ENCODE results near the gene ACAT1. TPM values are rescaled to one million over a fixed set of nuclear protein-coding genes. Genes with fewer than 3 reads are reported as not detected.

ACAT1 gene
- total RNA-seq, 1 donor from 2014 or later, result 27.2 TPM

DNA sequence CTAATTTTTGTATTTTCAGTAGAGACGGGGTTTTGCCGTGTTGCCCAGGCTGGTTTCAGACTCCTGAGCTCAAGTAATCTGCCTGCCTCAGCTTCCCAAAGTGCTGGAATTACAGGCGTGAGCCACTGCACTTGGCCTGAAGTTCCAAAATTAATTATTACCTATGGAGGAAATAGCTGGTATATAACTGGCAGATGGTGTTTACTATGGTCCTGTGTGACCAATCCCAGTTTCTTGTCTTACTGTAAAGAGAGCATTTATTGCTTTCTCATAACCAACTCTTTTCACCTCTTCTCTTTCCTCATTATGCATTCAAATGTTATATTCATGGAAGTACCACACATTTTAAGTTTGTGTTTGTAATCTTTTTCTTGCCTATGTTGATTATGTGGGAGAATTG is 24.2 kb upstream of the ACAT1 start:
- TF ChIP-seq, protein P1, sequence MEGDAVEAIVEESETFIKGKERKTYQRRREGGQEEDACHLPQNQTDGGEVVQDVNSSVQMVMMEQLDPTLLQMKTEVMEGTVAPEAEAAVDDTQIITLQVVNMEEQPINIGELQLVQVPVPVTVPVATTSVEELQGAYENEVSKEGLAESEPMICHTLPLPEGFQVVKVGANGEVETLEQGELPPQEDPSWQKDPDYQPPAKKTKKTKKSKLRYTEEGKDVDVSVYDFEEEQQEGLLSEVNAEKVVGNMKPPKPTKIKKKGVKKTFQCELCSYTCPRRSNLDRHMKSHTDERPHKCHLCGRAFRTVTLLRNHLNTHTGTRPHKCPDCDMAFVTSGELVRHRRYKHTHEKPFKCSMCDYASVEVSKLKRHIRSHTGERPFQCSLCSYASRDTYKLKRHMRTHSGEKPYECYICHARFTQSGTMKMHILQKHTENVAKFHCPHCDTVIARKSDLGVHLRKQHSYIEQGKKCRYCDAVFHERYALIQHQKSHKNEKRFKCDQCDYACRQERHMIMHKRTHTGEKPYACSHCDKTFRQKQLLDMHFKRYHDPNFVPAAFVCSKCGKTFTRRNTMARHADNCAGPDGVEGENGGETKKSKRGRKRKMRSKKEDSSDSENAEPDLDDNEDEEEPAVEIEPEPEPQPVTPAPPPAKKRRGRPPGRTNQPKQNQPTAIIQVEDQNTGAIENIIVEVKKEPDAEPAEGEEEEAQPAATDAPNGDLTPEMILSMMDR (IDR thresholded peaks at IDR 0.05; ENCODE audit: unreplicated experiment), result no peak
- H3K27me3 Mint-ChIP-seq (ENCODE audit: low read depth), result no peaks in the 10 kb centered on the region
- DNase-seq (ENCODE audit: low spot score in 2 of 2, unreplicated experiment in 2 of 2), result no peak
- no peaks in the 10 kb centered on the region for H3K9me3 Mint-ChIP-seq
- H3K4me1 Mint-ChIP-seq, result no peaks in the 10 kb centered on the region
- H3K36me3 Mint-ChIP-seq, result peaks cover 33% of the 10 kb centered on the region
- H3K4me3 Mint-ChIP-seq, result no peak overlapping the region
- no peak overlapping the region for H3K27ac Mint-ChIP-seq

DNA sequence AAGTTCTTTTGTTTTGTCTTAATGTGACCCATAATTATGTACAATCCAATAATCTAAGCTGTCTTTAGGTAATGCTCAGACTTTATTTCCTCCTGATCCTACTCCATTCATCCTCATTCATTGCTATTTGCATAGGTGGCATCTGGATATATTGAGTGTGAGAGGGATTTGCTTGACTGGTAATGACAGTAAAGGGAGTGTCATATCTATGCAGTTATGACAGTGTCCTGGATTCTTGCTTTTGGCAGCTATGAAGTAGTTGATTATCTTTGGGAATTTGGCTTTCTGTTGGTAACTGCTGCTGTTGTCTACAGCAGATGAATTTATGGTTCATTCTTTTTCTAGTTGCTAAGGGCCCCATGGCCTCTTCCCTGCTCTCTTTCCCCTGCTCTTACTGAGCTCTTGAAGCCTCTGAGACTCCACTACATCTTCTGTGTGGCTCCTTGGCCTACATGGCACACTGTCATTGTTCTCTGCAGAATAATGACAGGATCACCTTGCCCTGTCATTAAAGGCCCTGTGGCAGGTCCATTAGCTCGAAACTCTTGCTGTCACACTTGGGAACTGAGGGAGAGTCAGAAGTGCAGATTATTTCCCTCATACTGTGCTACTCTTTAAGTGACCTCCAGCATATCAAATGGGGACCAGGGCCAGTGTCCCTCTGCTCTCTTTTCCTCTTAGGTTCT is 20.1 kb upstream of the ACAT1 start:
- H3K36me3 Mint-ChIP-seq, result peaks cover 30% of the 10 kb centered on the region
- DNase-seq (ENCODE audit: low spot score in 2 of 2, unreplicated experiment in 2 of 2), result no peak
- TF ChIP-seq, protein P1 (IDR thresholded peaks at IDR 0.05; ENCODE audit: unreplicated experiment), result no peak
- H3K4me1 Mint-ChIP-seq, result no peaks in the 10 kb centered on the region
- H3K9me3 Mint-ChIP-seq, result no peaks in the 10 kb centered on the region
- H3K4me3 Mint-ChIP-seq, result no peak overlapping the region
- H3K27ac Mint-ChIP-seq, result no peak overlapping the region
- H3K27me3 Mint-ChIP-seq (ENCODE audit: low read depth), result no peaks in the 10 kb centered on the region

DNA sequence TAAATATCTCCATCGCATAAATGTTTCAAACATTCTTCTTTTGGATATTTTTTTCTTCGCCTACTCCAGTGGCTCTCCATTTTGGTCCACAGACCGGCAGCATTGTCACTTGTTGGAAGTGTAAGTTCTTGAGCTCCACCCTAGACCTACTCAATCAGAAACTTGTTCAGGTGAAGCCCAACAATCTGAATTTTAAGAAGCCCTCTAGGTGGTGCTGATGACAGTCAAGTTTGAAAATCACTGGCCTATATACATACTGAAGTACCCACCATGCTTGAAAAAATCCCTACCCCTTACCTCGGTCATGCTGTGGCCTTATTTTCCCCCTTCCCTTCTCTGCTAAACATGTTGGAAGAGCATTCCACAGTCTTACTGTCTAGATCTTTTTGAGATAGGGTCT is 10.2 kb upstream of the ACAT1 start:
- Mint-ChIP-seq H3K4me3 (no peak overlapping the region), H3K27ac (peak overlapping the region; percentile 13), H3K4me1 (no peaks in the 10 kb centered on the region), H3K27me3 (ENCODE audit: low read depth) (no peaks in the 10 kb centered on the region), H3K9me3 (no peaks in the 10 kb centered on the region), H3K36me3 (peaks cover 9% of the 10 kb centered on the region)
- DNase-seq (ENCODE audit: low spot score in 2 of 2, unreplicated experiment in 2 of 2), result no peak
- TF ChIP-seq, protein P1 (IDR thresholded peaks at IDR 0.05; ENCODE audit: unreplicated experiment), result no peak

DNA sequence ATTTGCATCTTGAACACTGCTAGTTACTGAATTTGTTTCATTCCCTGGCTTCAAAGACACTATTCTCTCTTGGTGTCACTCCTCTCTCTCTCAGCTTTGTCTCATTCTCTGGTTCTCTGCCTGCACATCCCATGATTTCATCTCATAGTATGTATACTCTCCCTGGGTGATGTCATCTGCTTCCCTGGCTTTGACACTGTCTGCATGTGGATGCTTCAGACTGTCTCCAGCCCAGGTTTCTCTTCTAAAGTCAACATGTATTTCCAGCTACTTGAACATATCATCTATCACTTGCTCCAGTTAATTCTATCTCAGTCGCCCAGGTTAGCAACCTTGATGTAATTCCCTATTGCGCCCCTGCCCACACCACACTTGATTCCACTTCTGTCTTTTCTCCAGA is 9.3 kb upstream of the ACAT1 start:
- Mint-ChIP-seq H3K36me3 (peaks cover 9% of the 10 kb centered on the region), H3K27ac (no peak overlapping the region), H3K9me3 (no peaks in the 10 kb centered on the region), H3K27me3 (ENCODE audit: low read depth) (no peaks in the 10 kb centered on the region), H3K4me1 (no peaks in the 10 kb centered on the region), H3K4me3 (no peak overlapping the region)
- TF ChIP-seq, protein P1 (IDR thresholded peaks at IDR 0.05; ENCODE audit: unreplicated experiment), result no peak
- DNase-seq (ENCODE audit: low spot score in 2 of 2, unreplicated experiment in 2 of 2), result no peak

DNA sequence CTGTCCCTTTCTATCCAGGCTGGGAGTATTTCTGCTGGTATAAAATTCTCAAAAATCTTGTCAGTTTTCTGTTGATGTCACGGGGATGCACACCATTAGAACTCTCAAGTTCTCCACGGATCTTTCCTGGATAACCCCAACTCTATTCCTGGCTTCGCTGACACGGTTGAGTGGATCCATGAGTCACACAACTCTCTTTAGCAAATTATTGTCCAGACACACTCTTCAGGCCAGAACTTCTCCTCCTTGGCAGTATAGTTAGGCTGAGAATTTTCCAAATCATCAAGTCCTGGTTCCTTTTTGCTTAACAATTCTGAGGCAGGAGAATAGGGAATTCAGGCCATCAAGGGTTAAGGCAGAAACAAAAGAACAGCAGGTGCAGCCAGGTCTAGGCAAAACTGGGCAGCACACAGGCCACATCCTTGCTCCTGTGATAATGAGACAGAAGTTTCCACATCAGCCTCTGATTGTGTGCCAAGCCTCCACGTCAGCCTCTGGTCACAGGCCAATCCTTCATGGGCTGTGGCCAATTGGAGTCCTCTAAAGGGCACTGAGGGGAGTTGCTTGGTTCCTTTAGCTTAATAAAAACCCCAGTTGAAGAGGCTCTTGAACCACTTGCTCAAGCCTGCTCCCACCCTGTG is 5.7 kb upstream of the ACAT1 start:
- Mint-ChIP-seq H3K27me3 (ENCODE audit: low read depth) (no peaks in the 10 kb centered on the region), H3K36me3 (peaks cover 9% of the 10 kb centered on the region), H3K4me3 (no peak overlapping the region), H3K27ac (no peak overlapping the region), H3K9me3 (no peaks in the 10 kb centered on the region), H3K4me1 (no peaks in the 10 kb centered on the region)
- TF ChIP-seq, protein P1 (IDR thresholded peaks at IDR 0.05; ENCODE audit: unreplicated experiment), result no peak
- DNase-seq (ENCODE audit: low spot score in 2 of 2, unreplicated experiment in 2 of 2), result peak in 1 of 2 experiments; percentile 43

Data from mesothelial cell of epicardium (in vitro differentiated cells).